Astrocyte of the cerebellum (primary cell): ENCODE measurements around the gene OTOF.

Experiments
- DNase-seq: peaks from one replicate; pipeline ENCODE4 v3.0.0-alpha.2; 2011; ENCODE audit warnings: low read depth
- H3K4me3 ChIP-seq: 2 replicates; pipeline ENCODE4 v1.5.1; 2011; ENCODE audit warnings: mild to moderate bottlenecking, low read depth, low read length, moderate library complexity
- CTCF ChIP-seq: IDR thresholded peaks from 2 replicates; pipeline ENCODE4 v1.5.1; 2012; ENCODE audit warnings: low read length, low read depth, moderate library complexity, mild to moderate bottlenecking; ENCODE audit errors: missing control alignments
- in situ Hi-C: cut with HindIII; loops from 2 replicates; pipeline ENCODE4 v1.10.0; 2017; ENCODE audit warnings: low sequenced_read_pairs

The OTOF gene

GRCh38 chr2:26455037-26455669 is 22.8 kb downstream of the OTOF start:
- in situ Hi-C loops = no loop called here
- no peak for DNase-seq
- no peak for TF ChIP-seq CTCF
- H3K4me3 ChIP-seq = no peak overlapping the region

GRCh38 chr2:26454561-26455001 is 23.3 kb downstream of the OTOF start:
- DNase-seq = no peak
- no peak overlapping the region for H3K4me3 ChIP-seq
- TF ChIP-seq CTCF = no peak
- in situ Hi-C loops = no loop called here

- no peak overlapping the region for H3K4me3 ChIP-seq
- TF ChIP-seq CTCF = no peak
- in situ Hi-C loops = no loop called here
- no peak for DNase-seq
These were observed 24.2 kb downstream of the OTOF start for GRCh38 chr2:26453421-26454329.

- TF ChIP-seq CTCF = no peak
- no peak for DNase-seq
- no peak overlapping the region for H3K4me3 ChIP-seq
- in situ Hi-C loops = no loop called here
These were observed 26.2 kb downstream of the OTOF start for GRCh38 chr2:26451700-26452099.

- no peak overlapping the region for H3K4me3 ChIP-seq
- TF ChIP-seq CTCF = no peak
- in situ Hi-C loops = no loop called here
- no peak for DNase-seq
These were observed 27.8 kb downstream of the OTOF start for GRCh38 chr2:26450031-26450635.

- DNase-seq = no peak
- in situ Hi-C loops = no loop called here
- no peak for TF ChIP-seq CTCF
- H3K4me3 ChIP-seq = no peak overlapping the region
These were observed 28.5 kb downstream of the OTOF start for GRCh38 chr2:26449278-26450030.
